GM19397 (cell line): Measurements from ENCODE around the gene PLA2G2F.

Experiments used
- ATAC-seq: cut with Tn5 transposase; IDR thresholded peaks from one replicate; pipeline ENCODE4 v1.9.1; 2021; ENCODE audit warnings: mild to moderate bottlenecking, moderate library complexity; ENCODE audit not compliant: unreplicated experiment

Gene PLA2G2F

GRCh38 chr1:20166051-20166450 lies 26.9 kb downstream of the PLA2G2F start:
- no peak for ATAC-seq

- ATAC-seq, result no peak
These were observed 28.0 kb downstream of the PLA2G2F start for GRCh38 chr1:20167126-20167525.

GRCh38 chr1:20168564-20169491 lies 29.7 kb downstream of the PLA2G2F start:
- ATAC-seq, result no peak

- ATAC-seq, result no peak
These were observed 30.8 kb downstream of the PLA2G2F start for GRCh38 chr1:20169932-20170331.

GRCh38 chr1:20172033-20172590 lies 33.0 kb downstream of the PLA2G2F start:
- ATAC-seq, result no peak

GRCh38 chr1:20174937-20175666 lies 36.0 kb downstream of the PLA2G2F start:
- no peak for ATAC-seq

GRCh38 chr1:20178634-20179370 lies 39.7 kb downstream of the PLA2G2F start:
- no peak for ATAC-seq

- ATAC-seq, result no peak
These were observed 40.4 kb downstream of the PLA2G2F start for GRCh38 chr1:20179371-20180128.

- ATAC-seq, result no peak
These were observed 41.2 kb downstream of the PLA2G2F start for GRCh38 chr1:20180129-20180843.

GRCh38 chr1:20180844-20181207 lies 41.7 kb downstream of the PLA2G2F start:
- no peak for ATAC-seq

- no peak for ATAC-seq
These were observed 43.3 kb downstream of the PLA2G2F start for GRCh38 chr1:20182415-20182814.

GRCh38 chr1:20183035-20183434 lies 43.9 kb downstream of the PLA2G2F start:
- ATAC-seq, result no peak

GRCh38 chr1:20183616-20184271 lies 44.6 kb downstream of the PLA2G2F start:
- no peak for ATAC-seq

- no peak for ATAC-seq
These were observed 45.4 kb downstream of the PLA2G2F start for GRCh38 chr1:20184481-20184900.

GRCh38 chr1:20184997-20185833 lies 46.1 kb downstream of the PLA2G2F start:
- ATAC-seq, result no peak

GRCh38 chr1:20185834-20186782 lies 47.0 kb downstream of the PLA2G2F start, which contains the start of the genes PLA2G2C and UBXN10:
Gene PLA2G2C, minus strand, starts transcription at chr1:20186518. Its CDS starts 9,155 bp downstream, at chr1:20177363.
Gene UBXN10, plus strand, starts transcription at chr1:20186096. Its CDS starts 4,466 bp downstream, at chr1:20190562.
- no peak for ATAC-seq
